ENCODE measurements around the gene FAM110C.
A peak's percentile ranks its signal among the peaks of the same experiment; 100 is the strongest.
"Not testable (repeated sequence)": the region's sequence is repeated elsewhere in the genome, so short reads cannot be mapped to it uniquely, and the experiment has no call there.

The FAM110C gene, protein sequence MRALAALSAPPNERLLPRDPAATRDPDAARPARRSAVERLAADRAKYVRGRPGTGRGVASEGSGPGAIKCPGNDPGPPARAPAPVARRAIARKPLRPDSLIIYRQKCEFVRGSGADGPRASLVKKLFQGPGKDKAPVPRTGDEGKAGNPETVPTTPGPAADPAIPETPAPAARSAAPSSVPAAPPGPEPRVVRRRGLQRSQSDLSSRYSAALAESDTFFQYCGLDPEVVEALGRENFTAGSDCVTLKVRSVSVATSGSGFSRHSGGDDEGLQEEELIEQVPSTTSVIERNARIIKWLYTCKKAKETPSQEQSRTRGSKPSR

DNA sequence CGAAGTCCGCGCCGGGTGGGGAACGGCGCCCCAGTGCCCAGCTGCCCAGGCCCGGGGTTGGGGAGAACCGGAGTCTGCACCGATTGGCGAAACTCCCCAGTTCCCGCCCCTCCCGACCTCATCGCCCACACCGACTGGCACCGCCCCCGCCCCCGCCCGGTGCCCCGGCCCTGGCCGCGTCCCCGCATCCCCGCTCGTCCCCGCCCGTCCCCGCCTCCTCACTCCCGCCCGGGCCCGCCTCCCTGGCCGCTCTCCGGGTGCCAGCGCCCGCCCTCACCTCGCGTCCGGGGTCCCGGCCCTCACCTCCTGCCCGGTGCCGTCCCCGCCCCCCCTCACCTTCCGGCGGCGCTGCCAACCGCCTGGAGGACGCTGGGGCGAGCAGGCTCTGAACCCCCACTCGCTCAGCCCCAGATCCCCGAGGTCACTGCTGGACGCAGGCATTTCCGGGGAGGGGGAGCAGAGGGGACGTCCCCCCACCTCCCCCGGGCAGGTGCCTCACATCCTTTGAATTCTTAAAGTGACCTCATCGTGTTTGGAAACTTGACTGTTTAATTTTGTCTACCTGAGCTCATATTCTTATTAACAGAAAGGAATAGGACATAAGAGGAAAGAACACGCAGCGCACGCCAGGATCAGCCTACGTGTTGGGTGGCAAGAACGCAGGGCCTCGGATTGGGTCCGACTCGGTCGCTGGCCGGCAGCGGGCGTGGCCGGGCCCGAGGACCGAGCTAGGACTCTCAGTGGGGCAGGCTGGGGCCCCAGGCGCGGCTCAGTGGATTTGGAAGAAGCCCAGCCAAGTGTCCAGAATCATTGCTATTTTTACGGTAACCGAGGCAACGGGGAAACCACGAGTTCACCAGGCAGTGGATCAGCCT, at the start of gene FAM110C:
Gene FAM110C (minus strand): TSS at position 35 of the 875 bp plus-strand sequence. CDS start 120 bp downstream, outside the sequence.
- peak; percentile 33 for DNase-seq

DNA sequence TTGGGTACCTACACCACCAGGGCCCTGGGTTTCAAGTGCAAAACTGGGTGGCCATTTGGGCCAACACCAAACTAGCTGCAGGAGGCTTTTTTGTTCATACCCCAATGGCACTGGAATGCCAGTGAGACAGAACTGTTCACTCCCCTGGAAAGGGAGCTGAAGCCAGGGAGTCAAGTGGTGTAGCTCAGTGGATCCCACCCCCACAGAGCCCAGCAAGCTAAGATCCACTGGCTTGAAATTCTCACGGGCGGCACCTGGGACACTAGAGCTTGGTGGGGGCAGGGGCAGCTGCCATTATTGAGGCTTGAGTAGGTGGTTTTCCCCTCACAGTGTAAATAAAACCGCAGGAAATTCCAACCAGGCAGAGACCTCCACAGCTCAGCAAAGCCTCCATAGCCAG, 46.0 kb upstream of the FAM110C start:
- DNase-seq: no peak

DNA sequence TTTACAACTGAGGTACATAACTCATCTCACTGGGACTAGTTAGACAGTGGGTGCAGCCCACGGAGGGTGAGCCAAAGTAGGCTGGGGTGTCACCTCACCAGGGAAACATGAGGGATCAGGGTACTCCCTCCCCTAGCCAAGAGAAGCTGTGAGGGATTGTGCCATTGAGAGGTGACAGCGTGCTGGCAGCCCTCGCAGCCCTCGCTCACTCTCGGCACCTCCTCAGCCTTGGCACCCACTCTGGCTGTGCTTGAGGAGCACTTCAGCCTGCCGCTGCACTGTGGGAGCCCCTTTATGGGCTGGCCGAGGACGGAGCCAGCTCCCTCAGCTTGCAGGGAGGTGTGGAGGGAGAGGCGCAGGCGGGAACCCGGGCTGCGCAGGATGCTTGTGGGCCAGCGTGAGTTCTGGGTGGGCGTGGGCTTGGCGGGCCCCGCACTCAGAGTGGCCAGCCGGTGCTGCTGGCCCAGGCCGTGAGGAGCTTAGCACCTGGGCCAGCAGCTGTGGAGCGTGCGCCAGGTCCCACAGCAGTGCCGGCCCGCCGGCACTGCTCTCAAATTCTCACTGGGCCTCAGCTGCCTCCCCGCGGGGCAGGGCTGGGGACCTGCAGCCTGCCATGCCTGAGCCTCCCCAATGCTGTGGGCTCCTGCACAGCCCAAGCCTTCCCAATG, 44.5 kb upstream of the FAM110C start:
- DNase-seq: no peak

- no peak for DNase-seq
Observed at GRCh38 chr2:85761-86160, 39.5 kb upstream of the FAM110C start.

DNA sequence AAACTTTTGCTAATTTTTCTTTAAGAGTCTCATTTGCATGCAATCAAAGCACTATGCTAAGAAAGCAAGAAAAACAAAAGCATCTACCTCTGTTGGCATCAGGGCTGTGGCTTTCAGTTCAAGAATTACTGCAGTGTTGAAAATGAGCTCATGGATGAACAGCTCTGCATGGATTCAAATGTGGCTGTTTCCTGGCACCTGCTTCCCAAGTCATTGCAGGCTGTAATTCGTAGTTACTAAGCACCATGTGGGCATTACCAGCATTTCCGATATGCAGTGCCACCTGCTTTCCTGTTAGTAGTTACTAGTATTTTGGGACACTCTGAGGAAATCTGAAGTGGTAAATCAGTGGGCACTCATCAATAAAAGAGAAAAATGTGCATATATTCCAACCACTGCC, 37.8 kb upstream of the FAM110C start:
- DNase-seq: no peak

DNA sequence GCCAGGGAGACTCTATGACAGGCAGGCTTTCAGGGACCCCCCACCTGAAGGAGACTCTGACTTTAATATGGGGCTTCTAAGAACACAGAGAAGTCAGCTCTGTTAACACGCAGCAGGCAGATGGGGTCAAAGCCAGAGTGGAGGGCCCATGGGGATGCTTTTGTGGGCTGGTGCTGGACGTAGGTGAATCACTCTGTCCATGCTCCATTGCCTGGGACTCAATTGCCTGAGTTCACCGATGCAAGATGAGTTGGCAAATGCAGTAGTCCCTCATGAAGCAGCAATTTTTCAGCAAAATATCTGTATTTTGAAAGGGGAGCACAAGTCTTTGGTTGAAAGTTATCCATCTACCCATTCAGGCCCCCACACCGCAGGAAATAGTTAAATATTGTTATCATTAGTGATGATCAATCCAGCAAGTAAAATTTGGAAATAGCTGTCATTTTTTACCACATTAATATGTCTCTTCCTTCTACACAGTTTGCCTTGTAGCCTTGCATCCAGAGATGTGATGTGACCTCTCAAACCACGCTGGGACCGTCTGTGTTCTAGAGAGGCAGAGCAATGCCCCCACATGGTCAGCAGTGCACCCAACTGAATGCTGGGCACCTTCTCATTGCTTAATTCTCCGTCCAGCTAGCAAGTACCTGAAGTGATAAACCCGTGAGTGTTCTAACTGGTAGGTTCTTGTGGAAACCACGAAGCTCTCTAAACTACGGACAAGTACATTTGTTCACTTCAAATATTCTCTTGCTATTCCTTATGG, 34.8 kb upstream of the FAM110C start:
- DNase-seq: no peak

DNA sequence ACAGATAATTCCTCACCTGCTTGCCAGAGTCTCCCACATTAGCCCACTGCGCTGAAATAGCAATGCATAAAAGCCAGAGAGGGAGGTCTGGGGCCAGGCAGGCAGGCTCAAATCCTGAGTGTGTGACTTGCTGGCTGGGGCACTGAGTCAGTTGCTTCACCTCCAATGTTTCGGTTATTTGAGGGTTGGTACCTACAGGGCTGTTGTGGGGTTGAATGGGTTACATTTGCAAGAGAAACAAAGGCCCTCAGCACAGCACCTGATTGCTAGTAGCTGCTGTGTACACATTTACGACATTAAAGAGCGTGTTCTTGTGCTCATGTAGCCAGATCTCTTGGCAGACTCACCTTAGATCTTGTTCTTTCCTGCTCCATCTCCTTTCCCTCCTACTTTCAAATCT, 34.1 kb upstream of the FAM110C start:
- DNase-seq: no peak

DNA sequence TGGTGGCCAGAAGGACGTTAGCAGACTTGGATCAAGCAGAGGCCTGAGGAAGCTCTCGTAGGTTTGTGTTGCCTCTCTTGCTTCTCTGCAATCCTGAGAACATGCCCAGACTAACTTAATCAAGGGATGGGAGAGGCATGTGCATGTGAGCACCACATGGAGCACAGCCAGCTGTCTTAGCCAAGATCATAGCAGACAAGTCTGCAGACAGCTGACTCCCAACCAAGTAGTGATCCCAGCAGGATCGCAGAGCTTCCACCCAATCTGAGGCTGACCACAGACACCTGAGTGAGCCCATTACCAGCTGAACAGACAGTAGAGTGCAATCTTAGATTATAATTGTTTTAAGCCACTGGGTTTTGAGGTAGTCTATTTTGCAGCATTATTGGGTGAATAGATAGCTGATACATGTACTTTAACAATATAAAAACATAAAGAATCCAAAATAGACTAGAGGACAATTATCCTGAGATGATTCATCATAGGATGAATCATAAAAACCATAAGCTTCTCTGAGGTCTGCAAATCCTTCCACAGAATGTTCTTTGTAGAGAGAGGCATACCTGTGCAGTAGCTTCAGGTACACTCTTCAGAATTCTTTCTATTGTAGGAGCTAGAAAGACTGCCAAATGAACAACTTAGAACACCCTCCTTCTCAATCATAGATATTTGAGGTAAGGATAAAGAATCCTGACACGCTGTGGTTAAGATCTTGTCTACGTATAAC, 25.2 kb upstream of the FAM110C start:
- DNase-seq: no peak

- no peak for DNase-seq
Observed at GRCh38 chr2:69366-70344, 23.4 kb upstream of the FAM110C start.

GRCh38 chr2:68637-69036, 22.3 kb upstream of the FAM110C start:
- DNase-seq: not testable (repeated sequence)

DNA sequence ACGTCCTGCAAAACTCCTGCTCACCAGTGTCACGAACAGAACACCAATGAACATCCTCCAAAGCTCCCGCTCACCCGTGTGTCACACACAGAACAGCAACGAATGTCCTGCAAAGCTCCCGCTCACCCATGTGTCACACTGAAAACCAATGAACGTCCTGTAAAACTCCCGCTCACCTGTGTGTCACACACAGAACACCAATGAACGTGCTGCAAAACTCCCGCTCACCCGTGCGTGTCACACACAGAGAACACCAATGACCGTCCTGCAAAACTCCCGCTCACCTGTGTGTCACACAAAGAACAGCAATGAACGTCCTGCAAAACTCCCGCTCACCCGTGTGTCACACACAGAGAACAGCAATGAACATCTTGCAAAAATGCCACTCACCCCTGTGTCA, 20.5 kb upstream of the FAM110C start:
- no peak for DNase-seq

DNA sequence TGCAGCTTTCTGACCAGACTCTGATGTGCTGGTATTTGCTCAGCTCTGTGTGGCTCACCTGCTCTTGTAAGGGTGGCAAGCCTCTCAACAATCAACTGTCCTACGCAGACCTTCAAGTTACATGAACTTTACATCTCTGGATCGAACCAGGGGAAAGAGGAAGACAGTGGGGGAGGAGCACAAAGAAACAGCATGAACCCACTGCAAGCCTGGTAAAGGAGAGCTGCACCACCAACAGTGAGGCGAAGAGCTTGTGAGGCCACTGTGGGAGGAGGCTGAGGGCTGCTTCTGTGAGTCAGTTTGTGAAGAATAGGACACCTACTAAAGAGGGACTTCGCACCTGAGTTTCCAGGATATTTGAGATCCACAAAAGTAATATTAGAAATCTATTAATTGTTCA, 18.8 kb upstream of the FAM110C start:
- DNase-seq: no peak

DNA sequence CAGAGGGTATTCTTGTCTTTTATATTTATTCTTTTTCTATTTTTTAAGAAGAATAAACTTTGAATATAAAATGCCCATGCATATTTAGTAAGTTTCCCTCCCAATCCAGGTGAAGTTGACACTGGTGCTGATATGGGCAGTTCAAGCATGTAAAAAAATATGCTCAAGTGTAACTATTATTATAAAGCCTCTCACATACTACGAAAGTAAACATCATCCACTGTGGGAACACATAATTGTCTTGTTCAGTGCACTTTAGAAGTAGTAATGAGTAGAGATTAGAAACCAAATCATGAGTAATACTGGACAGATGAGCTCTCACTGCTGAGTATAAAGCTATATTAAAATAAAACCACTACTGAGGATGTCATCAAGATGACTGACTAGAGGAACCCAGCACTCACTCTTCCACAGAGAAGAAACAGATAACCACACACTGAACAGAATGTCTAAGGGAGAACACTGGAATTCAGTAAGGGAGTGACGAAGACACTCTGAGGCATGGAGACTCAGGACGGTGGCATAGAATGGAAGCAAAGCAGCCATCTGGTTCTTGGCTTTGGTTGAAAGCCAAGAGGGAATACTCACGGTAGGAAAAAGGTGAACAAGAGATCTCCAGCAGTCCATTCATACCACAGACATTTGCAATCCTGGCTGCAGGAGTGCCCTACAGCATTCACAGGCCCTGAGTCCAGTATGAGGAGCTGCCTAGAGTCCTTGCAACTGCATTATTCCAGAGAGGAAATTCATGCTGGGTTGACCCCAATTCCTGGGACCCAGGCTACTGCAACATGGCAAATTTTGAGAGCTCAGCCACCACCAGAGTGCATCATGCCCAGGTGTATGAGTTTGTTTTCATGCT, 9.5 kb upstream of the FAM110C start:
- no peak for DNase-seq

GRCh38 chr2:51613-52012, 5.3 kb upstream of the FAM110C start:
- no peak for DNase-seq

DNA sequence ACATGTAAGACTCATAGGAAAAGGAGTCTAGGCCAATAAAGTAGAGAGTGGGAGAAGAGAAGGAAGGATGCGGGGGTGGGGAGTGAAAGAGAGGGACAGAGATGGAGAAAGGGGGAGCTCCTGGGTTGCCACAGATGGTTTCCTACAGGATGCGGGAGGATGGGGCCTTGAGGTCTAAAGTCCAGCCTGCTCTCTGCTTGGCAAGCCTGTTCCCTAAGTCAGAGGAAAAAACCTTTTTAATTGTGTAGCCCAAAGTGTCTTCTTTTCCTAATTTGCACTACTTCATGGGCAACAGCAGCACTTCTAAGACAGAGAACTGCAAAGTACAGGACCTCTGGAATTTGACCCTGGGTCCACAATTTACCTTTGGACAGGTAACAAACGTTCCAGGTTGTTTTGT, 1.4 kb upstream of the FAM110C start:
- no peak for DNase-seq

DNA sequence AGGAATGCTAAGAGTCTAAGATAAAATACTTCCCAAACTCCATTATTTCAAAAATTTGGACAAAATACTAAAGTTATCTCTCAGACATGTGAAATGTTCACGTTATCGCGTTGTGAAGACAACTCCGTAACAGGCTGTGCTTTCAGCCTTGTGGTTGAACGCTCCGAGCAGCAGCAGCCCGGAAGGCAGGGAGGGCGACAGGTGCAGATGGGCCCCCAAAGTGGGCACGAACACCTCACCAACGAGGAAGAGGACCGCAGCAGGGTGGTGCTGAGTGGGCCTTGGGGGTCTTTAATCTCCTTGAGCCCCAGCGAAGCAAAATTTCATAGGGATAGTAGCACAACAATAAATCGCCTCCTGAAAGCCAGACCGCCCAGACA, 1.0 kb upstream of the FAM110C start:
- no peak for DNase-seq

DNA sequence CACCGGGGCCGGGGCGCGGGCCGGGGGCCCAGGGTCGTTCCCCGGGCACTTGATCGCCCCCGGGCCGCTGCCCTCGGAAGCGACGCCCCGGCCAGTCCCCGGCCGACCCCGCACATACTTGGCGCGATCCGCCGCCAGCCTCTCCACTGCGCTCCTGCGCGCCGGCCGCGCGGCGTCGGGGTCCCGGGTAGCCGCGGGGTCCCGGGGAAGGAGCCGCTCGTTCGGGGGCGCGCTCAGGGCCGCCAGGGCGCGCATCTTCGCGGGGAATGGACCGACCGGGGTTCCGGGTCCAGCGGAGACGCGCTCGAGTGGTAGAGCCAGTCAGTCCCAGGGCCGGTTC, 204 bp downstream of the FAM110C start:
- DNase-seq: no peak

GRCh38 chr2:45342-46130, 769 bp downstream of the FAM110C start:
- DNase-seq: no peak

DNA sequence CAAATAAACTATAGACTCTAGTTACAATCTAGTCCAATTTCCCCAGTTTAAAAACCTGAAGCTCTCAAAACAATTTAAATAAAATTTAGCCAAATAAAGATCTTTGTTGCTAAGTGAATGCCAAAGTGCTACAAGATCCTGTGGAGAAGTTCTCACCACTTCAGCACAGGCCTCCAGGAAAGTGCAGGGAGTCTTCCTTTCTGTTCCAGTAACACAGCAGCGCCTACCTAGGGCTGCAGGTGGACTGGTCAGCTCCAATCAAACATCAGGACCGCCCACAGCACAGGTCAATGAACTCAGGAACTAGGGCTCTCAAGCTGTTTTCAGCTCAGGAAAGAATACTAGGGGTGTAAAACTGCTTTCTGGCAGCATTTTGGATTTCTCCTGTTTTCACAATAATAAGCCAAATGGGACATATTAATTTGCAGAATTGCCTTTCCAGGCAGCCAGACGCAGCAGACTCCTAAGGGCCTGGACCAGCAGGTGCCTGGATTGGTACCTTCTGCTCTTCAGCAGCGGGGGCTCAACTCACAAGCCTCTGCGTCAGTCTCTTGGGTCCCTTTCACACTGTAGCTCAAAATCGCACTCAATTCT, 1.5 kb downstream of the FAM110C start:
- DNase-seq: no peak
